HG03060 (cell line): ENCODE measurements around the gene IL1RL2.

Experiments
- ATAC-seq: cut with Tn5 transposase; IDR thresholded peaks from one replicate; pipeline ENCODE4 v1.9.1; 2021; ENCODE audit warnings: low read depth, moderate number of reproducible peaks; ENCODE audit not compliant: unreplicated experiment

IL1RL2 gene

GRCh38 chr2:102262216-102263129 lies 75.7 kb downstream of the IL1RL2 start:
- no peak for ATAC-seq

GRCh38 chr2:102264952-102265351 lies 78.1 kb downstream of the IL1RL2 start:
- no peak for ATAC-seq

- no peak for ATAC-seq
Observed at GRCh38 chr2:102266204-102266603, 79.4 kb downstream of the IL1RL2 start.

- no peak for ATAC-seq
Observed at GRCh38 chr2:102267774-102268173, 81.0 kb downstream of the IL1RL2 start.

GRCh38 chr2:102268510-102269199 lies 81.8 kb downstream of the IL1RL2 start:
- ATAC-seq, result no peak

GRCh38 chr2:102269200-102269524 lies 82.3 kb downstream of the IL1RL2 start:
- ATAC-seq, result no peak

GRCh38 chr2:102271844-102272243 lies 85.0 kb downstream of the IL1RL2 start:
- ATAC-seq, result no peak

GRCh38 chr2:102273619-102274211 lies 86.9 kb downstream of the IL1RL2 start:
- ATAC-seq, result no peak

GRCh38 chr2:102276549-102277201 lies 89.9 kb downstream of the IL1RL2 start:
- no peak for ATAC-seq

GRCh38 chr2:102277202-102277700 lies 90.4 kb downstream of the IL1RL2 start:
- ATAC-seq, result no peak

- ATAC-seq, result no peak
Observed at GRCh38 chr2:102278720-102279390, 92.0 kb downstream of the IL1RL2 start.

GRCh38 chr2:102279391-102279735 lies 92.5 kb downstream of the IL1RL2 start:
- no peak for ATAC-seq

GRCh38 chr2:102282678-102283091 lies 95.9 kb downstream of the IL1RL2 start:
- no peak for ATAC-seq

- no peak for ATAC-seq
Observed at GRCh38 chr2:102283996-102284395, 97.2 kb downstream of the IL1RL2 start.

GRCh38 chr2:102284611-102285010 lies 97.8 kb downstream of the IL1RL2 start:
- no peak for ATAC-seq

GRCh38 chr2:102285368-102285767 lies 98.5 kb downstream of the IL1RL2 start:
- no peak for ATAC-seq

- ATAC-seq, result no peak
Observed at GRCh38 chr2:102286041-102286440, 99.2 kb downstream of the IL1RL2 start.

GRCh38 chr2:102289129-102289528 lies 102.3 kb downstream of the IL1RL2 start:
- ATAC-seq, result no peak
